ENCODE measurements around the gene MEF2D.

GRCh38 chr1:156547434-156547833, 46.9 kb upstream of the MEF2D start:
- no peak for TF ChIP-seq CTCF (IDR thresholded peaks at IDR 0.05; ENCODE audit: low read length)
- TF ChIP-seq EZH2 (IDR thresholded peaks at IDR 0.05; ENCODE audit: borderline replicate concordance, low read length) = no peak
